Activated CD4-positive, alpha-beta T cell treated with anti-CD3 and anti-CD28 coated beads, Interleukin-2, Interleukin-6, amounts not matched to agents 100 ng/mL and 50 ng/mL, durations not matched to agents 16 hours and 8 hours (primary cell): ENCODE measurements around the gene TUBB.
A peak's percentile ranks its signal among the peaks of the same experiment; 100 is the strongest.
"Not testable (repeated sequence)": the region's sequence is repeated elsewhere in the genome, so short reads cannot be mapped to it uniquely, and the experiment has no call there.

Experiments used
- DNase-seq: peaks from one replicate; pipeline ENCODE4 v3.0.0-alpha.2; 2020

TUBB gene

GRCh38 chr6:30719356-30719755, 796 bp upstream of the TUBB start:
- no peak for DNase-seq

- DNase-seq: peak; percentile 80
These were observed 616 bp downstream of the TUBB start for GRCh38 chr6:30720738-30721197.

GRCh38 chr6:30721198-30722024, 1.3 kb downstream of the TUBB start:
- DNase-seq: peak; percentile 96

GRCh38 chr6:30722025-30722279, 1.8 kb downstream of the TUBB start:
- not testable (repeated sequence) for DNase-seq

- DNase-seq: peak; percentile 89
These were observed 2.3 kb downstream of the TUBB start for GRCh38 chr6:30722280-30723112.

GRCh38 chr6:30723159-30723842, 3.1 kb downstream of the TUBB start:
- DNase-seq: not testable (repeated sequence)

- DNase-seq: not testable (repeated sequence)
These were observed 3.9 kb downstream of the TUBB start for GRCh38 chr6:30723843-30724741.

- DNase-seq: no peak
These were observed 4.9 kb downstream of the TUBB start for GRCh38 chr6:30724906-30725667.

- DNase-seq: peak; percentile 52
These were observed 5.8 kb downstream of the TUBB start for GRCh38 chr6:30725713-30726505.

GRCh38 chr6:30726506-30727413, 6.6 kb downstream of the TUBB start:
- no peak for DNase-seq

- no peak for DNase-seq
These were observed 7.9 kb downstream of the TUBB start for GRCh38 chr6:30727920-30728553.

- peak; percentile 92 for DNase-seq
These were observed 10.7 kb downstream of the TUBB start for GRCh38 chr6:30730601-30731435.

- no peak for DNase-seq
These were observed 12.2 kb downstream of the TUBB start for GRCh38 chr6:30732237-30732943.

- peak; percentile 51 for DNase-seq
These were observed 15.6 kb downstream of the TUBB start for GRCh38 chr6:30735668-30736314.

GRCh38 chr6:30738532-30738931, 18.4 kb downstream of the TUBB start:
- DNase-seq: no peak

GRCh38 chr6:30740540-30740870, 20.4 kb downstream of the TUBB start:
- DNase-seq: no peak
